GM18909 (cell line): ENCODE data around the gene NOM1.
"Not testable (repeated sequence)": the region's sequence is repeated elsewhere in the genome, so short reads cannot be mapped to it uniquely, and the experiment has no call there.

Source experiments
- ATAC-seq: cut with Tn5 transposase; IDR thresholded peaks from one replicate; pipeline ENCODE4 v1.9.1; 2021; ENCODE audit warnings: mild to moderate bottlenecking; ENCODE audit not compliant: unreplicated experiment, poor library complexity

Gene NOM1

DNA sequence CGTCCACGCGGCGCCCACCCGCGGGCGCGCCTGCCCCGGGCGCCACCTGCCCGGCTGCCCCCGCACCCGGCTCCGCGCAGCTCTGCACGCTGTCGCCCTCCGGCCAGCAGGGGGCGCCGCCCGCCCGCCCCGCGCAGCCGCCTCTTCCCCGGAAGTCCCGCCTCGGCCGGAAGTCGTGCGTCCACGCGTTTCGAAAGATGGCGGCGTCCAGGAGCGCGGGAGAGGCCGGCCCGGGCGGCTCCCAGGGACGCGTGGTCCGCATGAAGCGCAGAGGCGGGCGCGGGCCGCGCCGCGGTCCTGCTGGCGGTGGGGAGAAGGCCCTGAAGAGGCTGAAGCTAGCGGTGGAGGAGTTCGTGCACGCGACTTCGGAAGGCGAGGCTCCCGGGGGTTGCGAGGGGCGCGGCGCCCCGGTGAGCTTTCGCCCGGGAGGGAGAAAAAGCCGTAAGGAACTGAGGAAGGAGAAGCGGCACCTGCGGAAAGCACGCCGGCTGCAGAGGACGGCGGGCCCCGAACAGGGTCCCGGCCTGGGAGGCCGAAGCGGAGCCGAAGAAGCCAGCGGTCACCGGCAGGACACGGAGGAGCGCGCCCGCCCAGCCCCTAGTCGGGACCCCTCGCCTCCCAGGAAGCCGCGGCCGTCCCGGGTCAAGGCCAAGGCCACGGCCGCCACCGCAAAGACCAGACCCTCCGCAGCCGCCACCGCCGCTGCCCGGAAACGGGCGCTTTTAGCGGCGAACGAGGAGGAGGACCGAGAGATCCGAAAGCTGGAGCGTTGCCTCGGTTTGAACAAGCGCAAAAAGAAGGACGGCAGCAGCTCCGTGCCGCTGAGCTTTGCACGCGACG is at the start of gene NOM1:
Gene NOM1 (plus strand): TSS at position 172 of the 840 bp plus-strand sequence. CDS start 26 bp downstream, at position 198.
- ATAC-seq = peak; percentile 94

DNA sequence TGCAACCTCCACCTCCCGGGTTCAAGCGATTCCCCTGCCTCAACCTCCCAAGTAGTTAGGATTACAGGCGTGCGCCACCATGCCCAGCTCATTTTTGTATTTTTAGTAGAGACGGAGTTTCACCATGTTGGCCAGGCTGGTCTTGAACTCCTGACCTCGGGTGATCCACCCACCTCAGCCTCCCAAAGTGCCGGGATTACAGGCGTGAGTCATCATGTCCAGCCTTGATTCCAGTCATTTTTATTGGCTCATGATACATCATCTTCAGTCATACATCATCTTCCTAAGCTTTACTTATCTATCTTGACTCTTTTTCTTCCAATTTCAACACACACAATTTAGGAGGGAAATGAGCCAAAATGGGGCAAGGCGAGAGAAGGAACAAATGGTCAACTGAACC is 49.4 kb upstream of the NOM1 start:
- ATAC-seq = not testable (repeated sequence)

DNA sequence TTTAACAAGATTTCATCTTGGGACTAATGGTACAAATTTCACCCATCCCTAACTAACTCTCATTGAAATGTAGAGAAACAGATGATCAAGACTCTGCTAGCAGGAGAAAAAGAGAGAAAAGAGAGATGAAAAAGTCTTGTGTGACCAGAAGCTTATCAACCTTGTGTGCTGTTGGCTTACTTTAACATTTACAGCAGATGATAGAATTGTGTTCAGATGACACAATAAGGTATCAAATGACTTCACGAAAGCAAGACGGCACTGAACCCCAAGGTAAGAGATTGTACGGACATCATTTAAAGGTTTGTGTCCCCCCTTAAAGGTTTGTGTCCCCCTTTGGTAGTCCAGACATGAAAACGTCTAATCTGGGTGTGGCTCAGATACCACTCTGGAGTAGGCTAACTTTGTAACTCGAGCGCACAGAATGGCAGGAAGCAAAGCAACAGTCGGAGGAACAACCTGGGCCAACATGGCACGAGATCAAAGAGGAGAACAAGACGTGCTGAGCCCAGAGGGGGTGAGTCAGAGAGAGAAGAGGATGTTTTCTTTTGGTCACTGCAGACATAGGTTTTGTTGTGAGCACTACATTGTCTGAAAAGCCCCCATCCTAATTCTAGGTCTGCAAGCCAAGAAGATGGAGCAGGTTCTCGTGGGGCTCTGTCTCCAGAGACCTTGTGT is 46.1 kb upstream of the NOM1 start:
- no peak for ATAC-seq

DNA sequence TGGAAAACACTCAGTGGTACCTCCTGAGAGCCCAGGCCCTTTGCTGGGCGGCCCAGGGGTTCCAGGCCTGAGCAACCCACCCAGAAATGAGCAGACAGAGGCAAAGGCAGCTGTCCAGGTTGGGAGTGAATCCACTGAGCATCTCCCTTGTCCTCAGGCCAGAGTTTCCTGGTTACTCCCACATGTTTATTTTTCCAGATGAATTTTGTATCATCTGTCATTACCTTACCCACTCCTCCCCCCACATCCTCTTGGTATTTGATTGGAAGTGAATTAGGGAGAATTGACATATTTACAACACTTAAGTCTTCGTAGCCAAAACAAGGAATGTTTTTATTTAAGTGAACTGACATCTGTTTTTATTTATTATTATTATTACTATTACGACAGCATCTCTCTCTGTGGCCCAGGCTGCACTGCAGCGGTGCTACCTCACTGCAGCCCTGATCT is 43.3 kb upstream of the NOM1 start:
- ATAC-seq = no peak

GRCh38 chr7:156907656-156908055 is 41.9 kb upstream of the NOM1 start:
- no peak for ATAC-seq

DNA sequence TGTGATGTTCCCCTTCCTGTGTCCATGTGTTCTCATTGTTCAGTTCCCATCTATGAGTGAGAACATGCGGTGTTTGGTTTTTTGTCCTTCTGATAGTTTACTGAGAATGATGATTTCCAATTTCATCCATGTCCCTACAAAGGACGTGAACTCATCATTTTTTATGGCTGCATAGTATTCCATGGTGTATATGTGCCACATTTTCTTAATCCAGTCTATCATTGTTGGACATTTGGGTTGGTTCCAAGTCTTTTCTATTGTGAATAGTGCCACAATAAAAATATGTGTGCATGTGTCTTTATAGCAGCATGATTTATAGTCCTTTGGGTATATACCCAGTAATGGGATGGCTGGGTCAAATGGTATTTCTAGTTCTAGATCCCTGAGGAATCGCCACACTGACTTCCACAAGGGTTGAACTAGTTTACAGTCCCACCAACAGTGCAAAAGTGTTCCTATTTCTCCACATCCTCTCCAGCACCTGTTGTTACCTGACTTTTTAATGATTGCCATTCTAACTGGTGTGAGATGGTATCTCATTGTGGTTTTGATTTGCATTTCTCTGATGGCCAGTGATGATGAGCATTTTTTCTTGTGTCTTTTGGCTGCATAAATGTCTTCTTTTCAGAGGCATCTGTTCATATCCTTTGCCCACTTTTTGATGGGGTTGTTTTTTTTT is 39.8 kb upstream of the NOM1 start:
- ATAC-seq = not testable (repeated sequence)

DNA sequence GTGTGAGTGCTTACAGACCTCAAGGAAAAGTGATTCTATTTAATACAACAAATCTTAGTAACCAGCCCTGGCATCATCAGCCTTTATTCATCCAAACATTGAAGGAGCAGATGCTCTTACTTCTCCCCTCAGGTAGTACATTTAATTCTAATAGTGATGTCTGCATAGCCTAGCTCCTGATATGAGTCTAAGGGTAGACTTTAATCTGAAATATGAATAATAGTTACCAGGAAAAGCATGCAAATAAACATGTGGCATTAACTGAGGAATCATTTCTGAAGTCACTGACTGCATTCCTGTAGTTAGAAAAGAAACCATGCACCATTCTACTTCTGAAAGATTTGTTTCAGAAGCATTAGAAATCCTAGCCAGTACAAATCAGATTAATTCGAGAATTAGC is 30.9 kb upstream of the NOM1 start:
- ATAC-seq = no peak

- ATAC-seq = no peak
These were observed 30.3 kb upstream of the NOM1 start for GRCh38 chr7:156919132-156919713.

GRCh38 chr7:156920076-156920475 is 29.4 kb upstream of the NOM1 start:
- no peak for ATAC-seq

- not testable (repeated sequence) for ATAC-seq
These were observed 28.8 kb upstream of the NOM1 start for GRCh38 chr7:156920487-156921373.

DNA sequence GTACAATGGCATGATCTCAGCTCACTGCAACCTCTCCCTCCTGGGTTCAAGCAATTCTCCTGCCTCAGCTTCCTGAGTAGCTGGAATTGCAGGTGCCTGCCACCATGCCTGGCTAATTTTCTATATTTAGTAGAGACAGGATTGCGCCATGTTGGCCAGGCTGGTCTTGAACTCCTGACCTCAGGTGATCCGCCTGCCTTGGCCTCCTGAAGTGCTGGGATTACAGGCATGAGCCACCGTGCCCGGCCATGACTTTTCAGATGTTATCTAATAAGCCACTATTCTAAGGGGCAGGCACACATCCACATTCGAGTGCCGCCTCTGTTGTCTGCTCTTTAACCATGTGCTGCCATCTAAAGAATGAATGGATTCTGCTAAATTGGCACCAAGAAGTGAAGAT is 27.2 kb upstream of the NOM1 start:
- not testable (repeated sequence) for ATAC-seq

DNA sequence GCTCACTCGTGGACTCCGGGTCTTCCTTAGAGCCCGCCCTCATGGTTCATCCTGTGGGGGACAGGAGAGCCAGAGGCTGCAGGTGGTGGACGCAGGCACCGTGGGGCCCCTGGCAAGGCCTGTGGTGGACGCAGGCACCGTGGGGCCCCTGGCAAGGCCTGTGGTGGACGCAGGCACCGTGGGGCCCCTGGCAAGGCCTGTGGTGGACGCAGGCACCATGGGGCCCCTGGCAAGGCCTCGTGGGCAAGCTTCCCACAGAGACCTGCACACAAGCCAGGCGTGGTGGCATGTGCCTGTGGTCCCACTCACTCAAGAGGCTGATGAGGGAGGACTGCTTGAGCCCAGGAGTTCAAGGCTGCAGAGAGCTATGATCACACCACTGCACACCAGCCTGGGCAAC is 23.7 kb upstream of the NOM1 start:
- not testable (repeated sequence) for ATAC-seq

GRCh38 chr7:156927571-156928405 is 21.7 kb upstream of the NOM1 start:
- no peak for ATAC-seq

DNA sequence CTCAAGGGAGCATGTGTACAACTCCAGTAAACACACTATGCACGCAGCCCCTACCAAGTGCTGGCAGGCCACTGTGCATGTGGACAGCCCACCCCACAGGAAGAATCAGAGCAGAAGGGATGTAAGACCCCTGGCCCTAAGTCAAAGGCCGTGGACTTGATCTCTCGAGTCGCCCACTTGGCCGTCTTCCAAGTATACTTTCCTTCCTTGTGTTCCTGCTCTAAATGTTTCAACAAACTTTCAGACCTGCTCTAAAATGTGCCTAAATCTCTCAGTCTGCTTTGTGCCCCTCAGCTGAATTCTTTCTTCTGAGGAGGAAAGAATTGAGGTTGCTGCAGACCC is 21.1 kb upstream of the NOM1 start:
- no peak for ATAC-seq

DNA sequence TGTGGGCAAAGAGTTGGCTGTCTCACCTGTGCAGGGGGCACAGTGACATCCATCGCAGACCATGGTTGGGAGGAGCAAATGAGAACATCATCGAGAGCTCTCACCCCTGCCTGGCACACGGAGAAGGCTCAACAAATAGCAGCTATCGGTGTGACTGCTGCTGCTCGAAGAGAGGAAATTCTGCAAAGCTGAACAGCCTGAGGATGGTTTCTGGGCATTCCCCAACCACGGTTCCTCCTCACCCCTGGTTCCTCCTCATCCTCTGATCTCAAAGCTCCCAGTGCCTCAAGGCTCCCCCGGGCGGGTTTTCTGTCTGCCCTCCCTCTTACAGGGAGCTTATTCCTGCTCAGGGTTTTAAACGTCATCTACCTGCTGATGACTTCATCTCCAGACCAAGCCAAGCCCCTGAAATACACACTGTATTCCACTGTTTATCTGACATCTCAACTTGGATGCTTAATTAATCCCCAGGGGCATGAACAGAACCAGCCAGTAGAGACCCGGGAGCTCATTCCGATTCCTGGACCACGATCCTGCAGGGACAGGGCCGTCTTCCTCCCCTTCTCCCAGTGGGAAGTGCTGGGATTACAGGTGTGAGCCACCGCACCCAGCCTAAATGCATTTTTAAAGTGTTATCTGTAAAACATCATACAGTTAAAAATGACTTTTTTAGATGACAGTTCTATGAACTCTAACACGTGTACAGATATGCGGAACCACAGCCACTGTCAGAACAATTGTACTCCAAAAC is 19.5 kb upstream of the NOM1 start:
- ATAC-seq = no peak

DNA sequence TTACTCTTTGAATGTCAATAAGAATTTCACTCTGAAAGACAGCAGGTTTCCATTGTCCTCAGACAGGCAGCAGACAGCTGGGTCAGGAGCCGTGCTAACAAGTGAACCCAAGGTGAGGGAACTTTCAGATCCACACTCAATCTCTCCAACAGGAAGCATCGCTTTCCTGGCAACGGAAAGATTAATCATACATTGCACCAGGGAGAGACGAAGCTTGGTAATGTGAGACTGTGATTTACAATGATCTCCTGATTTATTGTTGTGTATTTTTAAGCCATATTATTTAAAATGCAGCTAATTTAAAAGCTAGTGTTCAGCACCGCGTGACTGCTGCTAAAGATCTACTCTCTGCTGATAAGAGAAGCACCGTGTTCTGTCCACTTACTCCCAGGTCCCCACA is 17.5 kb upstream of the NOM1 start:
- no peak for ATAC-seq

DNA sequence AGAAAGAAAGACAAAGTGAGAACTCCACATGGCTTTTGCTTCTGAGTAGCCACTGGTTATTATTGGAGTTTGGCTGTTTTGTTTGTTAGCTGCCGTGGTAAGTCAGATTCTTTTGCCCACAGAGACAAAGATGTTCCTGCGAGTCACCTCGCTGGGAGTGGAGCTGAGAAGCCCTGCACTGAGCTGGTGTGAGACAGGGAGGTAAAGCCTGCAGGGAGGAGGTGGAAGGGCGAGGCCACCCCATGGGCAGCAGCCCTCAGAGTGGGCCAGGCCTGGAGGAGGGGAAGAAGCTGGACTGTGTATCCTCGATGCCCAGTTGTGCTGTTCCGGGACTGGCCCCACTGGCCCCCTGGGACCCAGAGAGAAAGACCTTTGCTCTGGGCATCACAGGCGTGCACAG is 14.3 kb upstream of the NOM1 start:
- no peak for ATAC-seq

- ATAC-seq = not testable (repeated sequence)
These were observed 12.7 kb upstream of the NOM1 start for GRCh38 chr7:156936766-156937165.
